CD14-positive monocyte (primary cell): ENCODE results near the gene KIF3B. TPM values are rescaled to one million over a fixed set of nuclear protein-coding genes. Genes with fewer than 3 reads are reported as not detected.

Experiments
- DNase-seq, 3 donors: peaks; one replicate each; pipeline ENCODE4 v3.0.0-alpha.2; 2011 to 2022
- H2AFZ ChIP-seq: 2 replicates; pipeline ENCODE4 v1.6.0; 2012; ENCODE audit warnings: mild to moderate bottlenecking, low read depth, low read length, inconsistent platforms; ENCODE audit not compliant: insufficient read depth, poor library complexity, severe bottlenecking
- H3K27ac ChIP-seq, 2 donors: 1 replicate in 1 of 2; 2 replicates in 1 of 2; pipeline ENCODE4 v1.5.1; 2012 to 2013; ENCODE audit warnings: low read length in 2 of 2, control low read depth in 1 of 2, inconsistent platforms in 1 of 2, low read depth in 1 of 2, mild to moderate bottlenecking in 1 of 2
- H3K27me3 ChIP-seq, 2 donors: one replicate each; pipeline versions ENCODE4 v1.6.0 to v1.6.1; 2011 to 2013; ENCODE audit warnings: low read length in 2 of 2; ENCODE audit not compliant: control insufficient read depth in 2 of 2, insufficient read depth in 2 of 2
- H3K36me3 ChIP-seq, 2 donors: replicated peaks in 1 of 2; 1 replicate in 1 of 2; 2 replicates in 1 of 2; pipeline versions ENCODE4 v1.5.1 to v1.6.1; 2012 to 2013; ENCODE audit warnings: low read length in 2 of 2, control low read depth in 1 of 2, inconsistent platforms in 1 of 2, mild to moderate bottlenecking in 1 of 2; ENCODE audit not compliant: insufficient read depth in 2 of 2, control insufficient read depth in 1 of 2
- H3K4me1 ChIP-seq, 2 donors: 1 replicate in 1 of 2; 2 replicates in 1 of 2; pipeline versions ENCODE4 v1.5.1 to v1.6.1; 2012 to 2013; ENCODE audit warnings: low read length in 2 of 2, control low read depth in 1 of 2, inconsistent platforms in 1 of 2, mild to moderate bottlenecking in 1 of 2, moderate library complexity in 1 of 2; ENCODE audit not compliant: insufficient read depth in 2 of 2, control insufficient read depth in 1 of 2
- H3K4me2 ChIP-seq: replicated peaks from 2 replicates; pipeline ENCODE3; 2012; ENCODE audit warnings: low read length, moderate library complexity, mild to moderate bottlenecking; ENCODE audit not compliant: poor library complexity, severe bottlenecking; ENCODE audit errors: extremely low read depth
- H3K4me3 ChIP-seq, 3 experiments: fragments of 200-600 bp in 1 of 3; sonication (generic) in 1 of 3; replicated peaks in 1 of 3; 1 replicate in 2 of 3; 2 replicates in 1 of 3; pipeline ENCODE4 v1.5.1; 2011 to 2013; ENCODE audit warnings: low read length in 3 of 3, mild to moderate bottlenecking in 3 of 3, control low read depth in 2 of 3, low read depth in 2 of 3, inconsistent platforms in 1 of 3, moderate library complexity in 1 of 3
- H3K79me2 ChIP-seq: 2 replicates; pipeline ENCODE4 v1.6.0; 2012; ENCODE audit warnings: mild to moderate bottlenecking, control low read depth, inconsistent platforms, low read length, moderate library complexity; ENCODE audit not compliant: insufficient read depth
- H3K9ac ChIP-seq: 2 replicates; pipeline ENCODE4 v1.6.0; 2017; ENCODE audit warnings: low read length, mild to moderate bottlenecking; ENCODE audit not compliant: insufficient read depth, poor library complexity, severe bottlenecking
- H3K9me3 ChIP-seq, 2 donors: replicated peaks in 1 of 2; 1 replicate in 1 of 2; 2 replicates in 1 of 2; pipeline versions ENCODE4 v1.5.1 to v1.6.1; 2012 to 2013; ENCODE audit warnings: low read length in 2 of 2, control low read depth in 1 of 2; ENCODE audit not compliant: control insufficient read depth in 1 of 2, insufficient read depth in 1 of 2
- H4K20me1 ChIP-seq: 2 replicates; pipeline ENCODE4 v1.6.0; 2012; ENCODE audit warnings: mild to moderate bottlenecking, low read length, control low read depth, moderate library complexity; ENCODE audit not compliant: insufficient read depth
- H3K27ac Mint-ChIP-seq, 7 donors: one replicate each; pipeline ENCODE4 v1.8.0; 2020; ENCODE audit warnings: mild to moderate bottlenecking in 7 of 7, mixed read lengths in 7 of 7, moderate library complexity in 6 of 7, inconsistent platforms in 2 of 7
- H3K27me3 Mint-ChIP-seq, 3 donors: one replicate each; pipeline ENCODE4 v1.8.0; 2021 to 2022; ENCODE audit warnings: low read depth in 3 of 3, mild to moderate bottlenecking in 3 of 3, mixed read lengths in 3 of 3, moderate library complexity in 3 of 3, inconsistent platforms in 1 of 3
- H3K36me3 Mint-ChIP-seq, 2 donors: one replicate each; pipeline ENCODE4 v1.8.0; 2020; ENCODE audit warnings: mixed read lengths in 2 of 2, inconsistent platforms in 1 of 2, mild to moderate bottlenecking in 1 of 2
- H3K4me1 Mint-ChIP-seq: one replicate; pipeline ENCODE4 v1.8.0; 2020; ENCODE audit warnings: mild to moderate bottlenecking, mixed read lengths
- H3K4me3 Mint-ChIP-seq, 2 donors: one replicate each; pipeline ENCODE4 v1.8.0; 2020; ENCODE audit warnings: mild to moderate bottlenecking in 2 of 2, mixed read lengths in 2 of 2, moderate library complexity in 1 of 2
- H3K9me3 Mint-ChIP-seq, 7 donors: one replicate each; pipeline ENCODE4 v1.8.0; 2020 to 2022; ENCODE audit warnings: mixed read lengths in 7 of 7, mild to moderate bottlenecking in 6 of 7, moderate library complexity in 6 of 7, inconsistent platforms in 2 of 7
- WGBS: methylation state at CpG from one replicate; pipeline ENCODE4 v1.1.5; 2013; ENCODE audit warnings: missing lambda C conversion rate; ENCODE audit not compliant: insufficient coverage; 5-methylcytosine and 5-hydroxymethylcytosine counted together
- intact Hi-C, 2 donors: fragments of 100-400 bp; cut with micrococcal nuclease; formaldehyde crosslinking; loops; one replicate each; pipeline versions ENCODE4 v1.15.0 to v1.15.1; 2023
- polyA plus RNA-seq, 3 donors: library from polyadenylated mRNA; depleted of rRNA in 1 of 3; unstranded in 2 of 3; stranded (reverse) in 1 of 3; fragments of 300-500 nt in 2 of 3; fragments of >200 nt in 1 of 3; fragmentation: Illumina TruSeq in 2 of 3; gene quantifications; 1 replicate in 2 of 3; 2 replicates in 1 of 3; pipeline ENCODE4 v1.2.3, GENCODE V29; 2012 to 2021
- TF ChIP-seq, protein P1 (sequence below): fragments of 200-600 bp; IDR thresholded peaks from one replicate; pipeline ENCODE4 v1.8.0; 2022; ENCODE audit warnings: antibody characterized with exemption, mild to moderate bottlenecking

The KIF3B gene
- polyA plus RNA-seq, 3 donors, result 1.5 to 7.5 (median 3.4) TPM

DNA sequence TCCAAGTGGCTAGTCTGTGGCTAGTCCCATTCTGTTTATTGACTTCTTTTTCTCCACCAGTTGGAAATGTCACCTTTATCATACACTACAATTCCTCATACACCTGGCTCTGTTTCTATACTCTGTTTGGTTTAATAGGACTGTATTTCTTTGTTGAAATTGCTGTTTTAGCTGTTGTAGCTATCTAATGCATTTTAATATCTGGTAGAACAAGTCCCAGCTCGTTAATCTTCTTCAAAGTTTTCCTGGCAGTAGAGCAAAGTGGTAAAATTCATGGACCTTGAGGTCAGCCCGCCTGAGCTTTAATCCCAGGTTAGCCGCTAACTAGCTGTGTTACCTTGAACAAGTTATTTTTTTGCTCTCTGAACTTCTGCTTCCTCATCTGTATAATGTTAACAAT is 70.8 kb downstream of the KIF3B start:
- no peak overlapping the region for H3K4me2 ChIP-seq
- H4K20me1 ChIP-seq, result no peaks in the 10 kb centered on the region
- H3K27me3 Mint-ChIP-seq, result peaks cover 0 to 7% (median 0%) of the 10 kb centered on the region in 3 donors
- no peaks in the 10 kb centered on the region for H3K27me3 ChIP-seq
- peaks cover 23% of the 10 kb centered on the region for H3K4me1 Mint-ChIP-seq
- H3K4me1 ChIP-seq, result peaks cover 7 to 11% of the 10 kb centered on the region in 2 donors
- no peak overlapping the region for H3K4me3 Mint-ChIP-seq
- H3K27ac ChIP-seq, result no peak overlapping the region
- H3K27ac Mint-ChIP-seq, result no peak overlapping the region
- no peaks in the 10 kb centered on the region for H3K9me3 ChIP-seq
- intact Hi-C loops, result no loop called here
- no peak overlapping the region for H3K9ac ChIP-seq
- DNase-seq, result no peak
- H3K4me3 ChIP-seq, result no peak overlapping the region
- H3K36me3 ChIP-seq, result no peaks in the 10 kb centered on the region
- WGBS, result 100% methylated on average over 1 of the region's 3 CpGs
- TF ChIP-seq, protein P1, sequence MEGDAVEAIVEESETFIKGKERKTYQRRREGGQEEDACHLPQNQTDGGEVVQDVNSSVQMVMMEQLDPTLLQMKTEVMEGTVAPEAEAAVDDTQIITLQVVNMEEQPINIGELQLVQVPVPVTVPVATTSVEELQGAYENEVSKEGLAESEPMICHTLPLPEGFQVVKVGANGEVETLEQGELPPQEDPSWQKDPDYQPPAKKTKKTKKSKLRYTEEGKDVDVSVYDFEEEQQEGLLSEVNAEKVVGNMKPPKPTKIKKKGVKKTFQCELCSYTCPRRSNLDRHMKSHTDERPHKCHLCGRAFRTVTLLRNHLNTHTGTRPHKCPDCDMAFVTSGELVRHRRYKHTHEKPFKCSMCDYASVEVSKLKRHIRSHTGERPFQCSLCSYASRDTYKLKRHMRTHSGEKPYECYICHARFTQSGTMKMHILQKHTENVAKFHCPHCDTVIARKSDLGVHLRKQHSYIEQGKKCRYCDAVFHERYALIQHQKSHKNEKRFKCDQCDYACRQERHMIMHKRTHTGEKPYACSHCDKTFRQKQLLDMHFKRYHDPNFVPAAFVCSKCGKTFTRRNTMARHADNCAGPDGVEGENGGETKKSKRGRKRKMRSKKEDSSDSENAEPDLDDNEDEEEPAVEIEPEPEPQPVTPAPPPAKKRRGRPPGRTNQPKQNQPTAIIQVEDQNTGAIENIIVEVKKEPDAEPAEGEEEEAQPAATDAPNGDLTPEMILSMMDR, result no peak
- peaks cover 0 to 3% of the 10 kb centered on the region in 2 donors for H3K36me3 Mint-ChIP-seq
- H3K79me2 ChIP-seq, result no peaks in the 10 kb centered on the region
- peaks cover 0 to 2% (median 0%) of the 10 kb centered on the region in 7 donors for H3K9me3 Mint-ChIP-seq
- no peak overlapping the region for H2AFZ ChIP-seq

DNA sequence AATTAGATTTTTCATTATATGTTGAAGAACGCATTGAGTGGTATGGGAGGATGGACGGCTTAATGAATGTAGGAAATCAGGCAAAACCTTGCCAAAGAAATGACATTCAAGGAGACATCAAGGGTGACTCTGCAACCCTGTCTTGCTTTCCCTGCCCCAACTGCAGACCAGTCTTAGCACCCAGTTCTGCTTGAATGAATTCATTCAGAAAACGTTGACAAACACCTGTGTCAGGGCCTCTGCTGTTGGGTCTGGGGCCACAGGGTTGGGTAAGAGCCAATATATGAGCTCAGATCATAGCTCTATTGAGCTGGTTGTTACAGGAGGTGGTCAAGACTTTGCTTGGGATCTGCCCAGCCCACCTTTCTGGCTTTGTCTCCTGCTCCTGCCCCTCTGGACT is 73.0 kb downstream of the KIF3B start:
- Histone ChIP-seq H3K79me2 (no peaks in the 10 kb centered on the region), H3K9me3 (no peaks in the 10 kb centered on the region), H3K4me3 (no peak overlapping the region), H4K20me1 (no peaks in the 10 kb centered on the region), H3K36me3 (no peaks in the 10 kb centered on the region), H3K4me1 (peaks cover 7 to 11% of the 10 kb centered on the region in 2 donors), H3K27ac (no peak overlapping the region), H3K4me2 (no peak overlapping the region), H2AFZ (no peak overlapping the region), H3K9ac (no peak overlapping the region), H3K27me3 (no peaks in the 10 kb centered on the region)
- Mint-ChIP-seq H3K4me1 (peaks cover 15% of the 10 kb centered on the region), H3K36me3 (peaks cover 0 to 3% of the 10 kb centered on the region in 2 donors), H3K27ac (no peak overlapping the region), H3K9me3 (peaks cover 0 to 2% (median 0%) of the 10 kb centered on the region in 7 donors), H3K27me3 (peaks cover 0 to 7% (median 0%) of the 10 kb centered on the region in 3 donors), H3K4me3 (no peak overlapping the region)
- TF ChIP-seq, protein P1, result no peak
- 100% methylated on average over 2 of the region's 3 CpGs for WGBS
- no peak for DNase-seq
- intact Hi-C loops, result no loop called here
